Measurements from ENCODE around the gene LRRC2.

DNA sequence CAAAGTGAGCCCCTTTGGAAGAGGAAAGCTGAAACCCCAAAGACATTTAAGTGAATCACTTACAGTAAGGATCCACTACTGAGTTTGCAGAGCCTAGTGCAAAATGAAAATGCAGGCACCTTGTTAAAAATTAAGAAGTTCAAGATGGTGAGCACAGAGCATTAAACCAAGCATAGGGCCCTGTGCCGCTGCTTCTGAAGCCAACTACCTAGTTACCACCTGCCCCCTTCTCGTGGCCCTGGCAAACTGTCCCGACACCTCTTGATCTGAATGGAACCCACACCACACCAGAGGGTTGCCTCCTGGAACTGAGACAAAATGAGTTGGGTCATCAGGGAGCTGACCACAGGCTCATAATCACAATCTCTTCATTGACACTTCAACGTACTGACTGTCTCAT, 25.6 kb downstream of the LRRC2 start:
- TF ChIP-seq EZH2 (IDR thresholded peaks at IDR 0.05; ENCODE audit: borderline replicate concordance, low read depth, low read length, severe bottlenecking), result no peak
- TF ChIP-seq, protein P1, sequence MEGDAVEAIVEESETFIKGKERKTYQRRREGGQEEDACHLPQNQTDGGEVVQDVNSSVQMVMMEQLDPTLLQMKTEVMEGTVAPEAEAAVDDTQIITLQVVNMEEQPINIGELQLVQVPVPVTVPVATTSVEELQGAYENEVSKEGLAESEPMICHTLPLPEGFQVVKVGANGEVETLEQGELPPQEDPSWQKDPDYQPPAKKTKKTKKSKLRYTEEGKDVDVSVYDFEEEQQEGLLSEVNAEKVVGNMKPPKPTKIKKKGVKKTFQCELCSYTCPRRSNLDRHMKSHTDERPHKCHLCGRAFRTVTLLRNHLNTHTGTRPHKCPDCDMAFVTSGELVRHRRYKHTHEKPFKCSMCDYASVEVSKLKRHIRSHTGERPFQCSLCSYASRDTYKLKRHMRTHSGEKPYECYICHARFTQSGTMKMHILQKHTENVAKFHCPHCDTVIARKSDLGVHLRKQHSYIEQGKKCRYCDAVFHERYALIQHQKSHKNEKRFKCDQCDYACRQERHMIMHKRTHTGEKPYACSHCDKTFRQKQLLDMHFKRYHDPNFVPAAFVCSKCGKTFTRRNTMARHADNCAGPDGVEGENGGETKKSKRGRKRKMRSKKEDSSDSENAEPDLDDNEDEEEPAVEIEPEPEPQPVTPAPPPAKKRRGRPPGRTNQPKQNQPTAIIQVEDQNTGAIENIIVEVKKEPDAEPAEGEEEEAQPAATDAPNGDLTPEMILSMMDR (IDR thresholded peaks at IDR 0.05; ENCODE audit: borderline replicate concordance, extremely low read depth, low read length, poor library complexity, severe bottlenecking), result no peak

All from DND-41 (cell line).